BLaER1 treated with 17β-estradiol and CSF1 and Interleukin-3, amounts not matched to agents 10 nM and 100 nM (cell line): ENCODE data around the gene RGS16.
A peak's percentile ranks its signal among the peaks of the same experiment; 100 is the strongest.

Experiments used
- H3K27ac ChIP-seq, 11 experiments: shearing (Covaris generic); formaldehyde crosslinking; 2 replicates each; pipeline ENCODE4 v1.8.1; 2022
- H3K27me3 ChIP-seq, 11 experiments: shearing (Covaris generic); formaldehyde crosslinking; 2 replicates each; pipeline ENCODE4 v1.8.1; 2022
- H3K36me3 ChIP-seq, 11 experiments: shearing (Covaris generic); formaldehyde crosslinking; 2 replicates each; pipeline ENCODE4 v1.8.1; 2022
- H3K4me1 ChIP-seq, 10 experiments: shearing (Covaris generic); formaldehyde crosslinking; 2 replicates each; pipeline ENCODE4 v1.8.1; 2022
- H3K4me2 ChIP-seq, 11 experiments: shearing (Covaris generic); formaldehyde crosslinking; 2 replicates each; pipeline ENCODE4 v1.8.1; 2022
- H3K4me3 ChIP-seq, 10 experiments: shearing (Covaris generic); formaldehyde crosslinking; 2 replicates each; pipeline ENCODE4 v1.8.1; 2022
- H3K9ac ChIP-seq, 11 experiments: shearing (Covaris generic); formaldehyde crosslinking; 2 replicates each; pipeline ENCODE4 v1.8.1; 2022
- H3K9me3 ChIP-seq, 11 experiments: shearing (Covaris generic); formaldehyde crosslinking; replicated peaks in 1 of 11; 2 replicates each; pipeline ENCODE4 v1.8.1; 2022
- H4K20me1 ChIP-seq, 11 experiments: shearing (Covaris generic); formaldehyde crosslinking; 2 replicates each; pipeline ENCODE4 v1.8.1; 2022
- Cebpa-rat ChIP-seq, 11 experiments: shearing (Covaris generic); IDR thresholded peaks; 2 replicates each; pipeline ENCODE4 v1.8.1; 2022

RGS16 gene

DNA sequence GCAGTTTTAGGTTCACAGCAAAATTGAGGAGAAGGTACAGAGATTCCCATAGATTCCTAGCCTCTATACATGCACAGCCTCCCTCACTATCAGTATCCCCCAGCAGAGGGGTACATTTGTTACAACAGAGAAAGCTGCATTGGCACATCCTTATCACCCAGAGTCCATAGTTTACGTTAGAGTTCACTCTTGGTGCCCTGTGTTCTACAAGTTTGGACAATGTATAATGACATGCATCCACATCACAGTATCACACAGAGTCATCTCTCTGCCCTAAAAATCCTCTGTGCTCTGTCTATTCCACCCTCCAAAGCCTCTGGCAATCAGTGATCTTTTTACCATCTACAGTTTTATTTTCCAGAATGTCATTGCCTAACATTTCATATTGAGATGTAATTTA is 22.3 kb upstream of the RGS16 start:
- peaks cover 74 to 97% (median 89%) of the 10 kb centered on the region in 10 experiments for H3K4me1 ChIP-seq
- no peaks in the 10 kb centered on the region for H3K36me3 ChIP-seq
- peak overlapping the region in 6 of 11 experiments; percentile 37 to 97 (median 68); a peak in 11 of 22 replicates for H3K27ac ChIP-seq
- no peaks in the 10 kb centered on the region for H4K20me1 ChIP-seq
- H3K9ac ChIP-seq = peak overlapping the region in 1 of 11 experiments; percentile 35; a peak in 1 of 22 replicates
- peak overlapping the region; percentile 55 to 92 (median 84) for H3K4me2 ChIP-seq
- peaks cover 0 to under 1% (median 0%) of the 10 kb centered on the region in 11 experiments; a peak in 3 of 22 replicates for H3K9me3 ChIP-seq
- no peak overlapping the region for H3K4me3 ChIP-seq
- no peak for TF ChIP-seq Cebpa-rat (IDR thresholded peaks at IDR 0.05)
- H3K27me3 ChIP-seq = no peaks in the 10 kb centered on the region

DNA sequence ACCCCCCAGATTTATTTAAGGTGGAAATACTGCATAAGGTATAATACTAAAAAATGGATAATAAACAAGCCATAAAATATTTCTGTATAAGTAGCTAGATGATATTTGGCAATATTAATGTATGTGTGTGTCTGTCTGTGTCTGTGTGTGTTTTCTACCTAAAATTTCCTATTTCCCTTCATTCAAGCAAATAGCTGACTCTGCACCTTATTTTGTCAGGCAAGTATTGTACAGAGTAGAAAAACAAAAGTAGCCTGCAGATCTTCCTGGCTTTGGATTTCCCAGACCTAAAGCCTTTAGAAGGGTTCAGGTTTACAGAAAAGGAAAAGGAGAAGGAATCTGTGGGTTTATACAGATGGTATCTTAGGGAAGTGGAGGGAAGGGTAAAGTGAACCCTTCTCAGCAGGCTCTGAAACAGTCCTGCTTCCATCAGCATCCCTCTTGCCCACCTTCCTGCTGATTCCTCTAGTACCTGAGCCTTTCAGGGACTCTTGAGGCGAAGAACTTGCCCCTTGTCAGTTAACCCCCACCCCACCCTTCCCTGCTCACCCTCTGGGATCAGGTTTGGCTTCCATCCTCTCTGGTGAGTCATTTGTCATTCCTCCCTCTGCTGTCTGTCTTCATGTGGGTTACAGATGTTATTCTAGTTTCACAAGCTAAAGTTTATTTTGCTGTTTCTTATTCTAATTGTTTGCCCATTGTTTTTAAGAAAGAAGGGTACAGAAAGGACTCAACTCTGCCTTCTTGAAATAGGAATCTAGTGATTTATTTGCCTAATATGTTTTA is 21.7 kb upstream of the RGS16 start:
- Histone ChIP-seq H3K27ac (peak overlapping the region in 7 of 11 experiments; percentile 15 to 97 (median 59); a peak in 11 of 22 replicates), H3K9ac (peak overlapping the region in 2 of 11 experiments; percentile 7 to 35; a peak in 2 of 22 replicates), H3K36me3 (no peaks in the 10 kb centered on the region), H3K9me3 (peaks cover 0 to 7% (median 3%) of the 10 kb centered on the region in 11 experiments; a peak in 11 of 22 replicates), H3K4me1 (peaks cover 78 to 97% (median 89%) of the 10 kb centered on the region in 10 experiments), H3K4me3 (no peak overlapping the region), H4K20me1 (no peaks in the 10 kb centered on the region), H3K4me2 (peak overlapping the region; percentile 55 to 92 (median 84)), H3K27me3 (no peaks in the 10 kb centered on the region)
- no peak for TF ChIP-seq Cebpa-rat (IDR thresholded peaks at IDR 0.05)

DNA sequence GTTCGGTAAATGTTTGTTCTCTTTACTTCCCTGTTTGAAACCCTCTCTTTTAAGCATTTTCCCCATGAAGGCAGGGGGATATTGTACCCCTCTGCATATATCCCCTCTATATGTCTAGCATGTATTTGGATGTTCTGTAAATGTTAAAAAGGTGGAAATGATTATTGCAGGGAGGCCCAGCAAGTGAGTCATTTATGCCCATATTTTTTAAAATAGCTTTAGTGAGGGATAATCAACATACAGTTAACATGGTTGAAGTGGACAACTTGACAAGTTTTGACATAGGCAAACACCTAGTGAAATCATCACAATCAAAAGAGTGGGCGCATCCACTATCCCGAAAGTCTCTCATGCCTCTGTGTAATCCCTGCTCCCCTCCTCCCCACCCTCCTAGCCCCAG is 20.8 kb upstream of the RGS16 start:
- peak overlapping the region; percentile 70 to 92 (median 87) for H3K4me2 ChIP-seq
- H4K20me1 ChIP-seq = no peaks in the 10 kb centered on the region
- peaks cover 0 to 16% (median 9%) of the 10 kb centered on the region in 11 experiments; a peak in 16 of 22 replicates for H3K9me3 ChIP-seq
- H3K9ac ChIP-seq = peak overlapping the region in 3 of 11 experiments; percentile 49 to 74 (median 59); a peak in 4 of 22 replicates
- no peak overlapping the region for H3K4me3 ChIP-seq
- H3K27me3 ChIP-seq = no peaks in the 10 kb centered on the region
- H3K4me1 ChIP-seq = peaks cover 70 to 97% (median 87%) of the 10 kb centered on the region in 10 experiments
- peak overlapping the region in 9 of 11 experiments; percentile 40 to 97 (median 83); a peak in 17 of 22 replicates for H3K27ac ChIP-seq
- H3K36me3 ChIP-seq = no peaks in the 10 kb centered on the region
- TF ChIP-seq Cebpa-rat (IDR thresholded peaks at IDR 0.05) = no peak

DNA sequence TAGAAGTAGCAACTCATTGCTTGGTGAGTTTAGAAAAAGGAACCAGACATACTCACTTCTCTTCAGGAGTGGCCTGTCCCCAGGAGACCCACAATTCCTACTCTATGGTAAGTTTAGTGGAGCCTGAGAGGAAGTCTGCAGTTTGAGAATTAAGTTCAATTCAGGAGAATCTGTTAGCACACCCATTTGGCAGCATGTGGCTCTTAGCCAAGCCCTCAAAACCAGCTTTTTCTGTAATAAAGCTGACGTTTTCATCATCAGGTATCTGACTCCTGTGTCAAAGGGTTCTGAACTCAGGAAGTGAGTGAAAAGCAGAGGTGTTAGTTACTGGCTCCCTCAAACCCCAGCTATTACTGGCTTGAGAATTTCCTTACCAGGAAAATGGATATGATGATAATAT is 20.4 kb upstream of the RGS16 start:
- Histone ChIP-seq H4K20me1 (no peaks in the 10 kb centered on the region), H3K9me3 (peaks cover 0 to 17% (median 9%) of the 10 kb centered on the region in 11 experiments; a peak in 16 of 22 replicates), H3K4me1 (peaks cover 68 to 97% (median 83%) of the 10 kb centered on the region in 10 experiments), H3K36me3 (no peaks in the 10 kb centered on the region), H3K27ac (peak overlapping the region in 9 of 11 experiments; percentile 40 to 97 (median 83); a peak in 18 of 22 replicates), H3K4me2 (peak overlapping the region; percentile 70 to 92 (median 87)), H3K9ac (peak overlapping the region in 7 of 11 experiments; percentile 11 to 74 (median 49); a peak in 10 of 22 replicates), H3K27me3 (no peaks in the 10 kb centered on the region), H3K4me3 (no peak overlapping the region)
- no peak for TF ChIP-seq Cebpa-rat (IDR thresholded peaks at IDR 0.05)

DNA sequence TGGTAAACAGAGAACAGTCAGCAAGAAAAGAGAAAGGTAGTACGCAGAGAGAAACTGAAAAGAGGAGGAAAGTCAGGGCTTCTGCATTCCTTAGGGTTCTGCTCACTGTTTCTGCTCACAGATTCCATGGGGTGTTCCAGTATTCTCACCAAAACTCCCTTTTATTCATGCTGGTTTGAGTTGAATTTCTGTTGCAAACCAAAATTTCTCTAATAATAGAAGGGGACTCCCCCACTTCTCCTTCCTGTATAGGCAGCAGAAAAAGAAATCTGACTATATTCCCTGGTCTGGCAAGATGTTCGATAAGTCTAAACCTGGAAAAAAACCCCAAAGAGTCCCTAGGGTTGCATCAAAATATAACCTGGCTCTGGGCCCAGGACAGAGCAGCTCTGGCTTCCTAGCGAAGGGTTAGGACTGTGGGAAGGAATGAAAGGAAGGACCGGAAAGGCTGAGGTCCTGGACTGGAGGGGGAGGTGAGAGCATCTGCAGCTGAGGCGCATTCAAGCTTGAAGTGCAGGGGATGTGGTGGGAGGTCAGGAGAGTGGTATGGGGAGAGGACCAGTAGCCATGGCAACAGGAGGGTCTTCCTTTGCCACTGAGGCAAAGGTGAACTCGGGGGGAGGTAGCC is 18.8 kb upstream of the RGS16 start:
- H3K9ac ChIP-seq = peak overlapping the region in 9 of 11 experiments; percentile 51 to 75 (median 66); a peak in 17 of 22 replicates
- peak overlapping the region in 10 of 11 experiments; percentile 11 to 97 (median 80); a peak in 19 of 22 replicates for H3K27ac ChIP-seq
- no peak for TF ChIP-seq Cebpa-rat (IDR thresholded peaks at IDR 0.05)
- H3K4me1 ChIP-seq = peaks cover 74 to 97% (median 86%) of the 10 kb centered on the region in 10 experiments
- no peaks in the 10 kb centered on the region for H3K27me3 ChIP-seq
- peak overlapping the region in 6 of 10 experiments; percentile 5 to 45 (median 28); a peak in 6 of 20 replicates for H3K4me3 ChIP-seq
- no peaks in the 10 kb centered on the region for H3K36me3 ChIP-seq
- peaks cover 0 to 17% (median 9%) of the 10 kb centered on the region in 11 experiments; a peak in 16 of 22 replicates for H3K9me3 ChIP-seq
- H4K20me1 ChIP-seq = no peaks in the 10 kb centered on the region
- peak overlapping the region; percentile 70 to 92 (median 87) for H3K4me2 ChIP-seq

DNA sequence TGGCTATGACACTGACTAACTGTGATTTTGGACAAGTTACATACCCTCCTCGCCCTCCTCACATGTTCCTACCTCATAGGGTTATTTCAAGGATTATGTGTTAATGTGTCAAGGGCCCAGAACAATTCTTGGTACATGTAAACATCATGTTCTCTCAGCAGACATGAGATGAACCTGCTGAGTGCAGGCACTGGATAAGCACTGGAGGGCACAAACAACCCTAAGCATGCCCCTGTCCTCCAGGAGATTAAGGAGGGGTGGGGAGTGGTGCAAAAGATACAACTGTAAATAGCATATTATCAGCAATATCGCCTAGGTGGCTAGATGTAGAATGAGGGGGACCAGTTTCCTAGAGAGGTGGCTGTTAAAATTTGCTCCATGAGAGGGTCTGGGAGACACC is 17.7 kb upstream of the RGS16 start:
- Histone ChIP-seq H3K4me1 (peaks cover 85 to 100% (median 93%) of the 10 kb centered on the region in 10 experiments), H3K27me3 (no peaks in the 10 kb centered on the region), H3K27ac (peak overlapping the region in 9 of 11 experiments; percentile 59 to 97 (median 83); a peak in 18 of 22 replicates), H4K20me1 (no peaks in the 10 kb centered on the region), H3K36me3 (no peaks in the 10 kb centered on the region), H3K4me2 (peak overlapping the region; percentile 50 to 92 (median 87)), H3K9me3 (peaks cover 0 to 17% (median 9%) of the 10 kb centered on the region in 11 experiments; a peak in 16 of 22 replicates), H3K4me3 (no peak overlapping the region), H3K9ac (peak overlapping the region in 6 of 11 experiments; percentile 7 to 74 (median 34); a peak in 6 of 22 replicates)
- TF ChIP-seq Cebpa-rat (IDR thresholded peaks at IDR 0.05) = no peak

DNA sequence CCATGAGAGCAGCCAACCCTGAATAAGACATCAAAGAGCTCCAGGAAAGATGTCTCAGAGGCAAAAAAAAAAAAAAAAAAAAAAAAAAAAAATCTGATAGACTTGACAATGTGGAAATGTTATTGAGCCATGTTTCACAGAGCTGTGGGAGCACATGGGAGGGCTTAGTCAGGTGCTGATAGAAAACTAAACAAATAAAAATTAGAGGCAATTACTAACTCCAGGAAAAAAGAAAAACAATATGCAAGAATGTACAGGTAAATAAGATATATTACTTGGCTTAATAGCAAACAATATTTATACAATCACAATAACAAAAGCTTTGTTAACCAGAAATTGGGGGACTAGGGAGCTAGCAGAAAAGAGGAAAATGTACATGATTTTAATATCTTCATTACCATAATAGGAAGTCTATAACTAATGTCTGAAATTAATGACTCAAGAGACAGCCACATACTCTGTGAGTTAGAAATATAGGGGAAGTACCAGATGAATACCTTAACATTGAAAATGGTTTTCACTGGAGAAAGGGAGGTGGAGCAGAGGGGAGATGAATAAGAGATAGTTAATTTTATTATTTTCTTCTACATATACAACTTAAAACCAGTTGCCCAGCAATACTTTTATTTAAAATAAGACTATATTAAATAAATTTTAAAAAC is 16.9 kb upstream of the RGS16 start:
- peaks cover 86 to 100% (median 93%) of the 10 kb centered on the region in 10 experiments for H3K4me1 ChIP-seq
- H3K27me3 ChIP-seq = no peaks in the 10 kb centered on the region
- H3K4me2 ChIP-seq = peak overlapping the region; percentile 50 to 92 (median 87); a peak in 20 of 22 replicates
- TF ChIP-seq Cebpa-rat (IDR thresholded peaks at IDR 0.05) = no peak
- H3K27ac ChIP-seq = peak overlapping the region in 7 of 11 experiments; percentile 24 to 97 (median 85); a peak in 11 of 22 replicates
- H3K4me3 ChIP-seq = no peak overlapping the region; a peak in 2 of 20 replicates
- peaks cover 0 to 17% (median 9%) of the 10 kb centered on the region in 11 experiments; a peak in 16 of 22 replicates for H3K9me3 ChIP-seq
- no peaks in the 10 kb centered on the region for H4K20me1 ChIP-seq
- no peak overlapping the region for H3K9ac ChIP-seq
- no peaks in the 10 kb centered on the region for H3K36me3 ChIP-seq

DNA sequence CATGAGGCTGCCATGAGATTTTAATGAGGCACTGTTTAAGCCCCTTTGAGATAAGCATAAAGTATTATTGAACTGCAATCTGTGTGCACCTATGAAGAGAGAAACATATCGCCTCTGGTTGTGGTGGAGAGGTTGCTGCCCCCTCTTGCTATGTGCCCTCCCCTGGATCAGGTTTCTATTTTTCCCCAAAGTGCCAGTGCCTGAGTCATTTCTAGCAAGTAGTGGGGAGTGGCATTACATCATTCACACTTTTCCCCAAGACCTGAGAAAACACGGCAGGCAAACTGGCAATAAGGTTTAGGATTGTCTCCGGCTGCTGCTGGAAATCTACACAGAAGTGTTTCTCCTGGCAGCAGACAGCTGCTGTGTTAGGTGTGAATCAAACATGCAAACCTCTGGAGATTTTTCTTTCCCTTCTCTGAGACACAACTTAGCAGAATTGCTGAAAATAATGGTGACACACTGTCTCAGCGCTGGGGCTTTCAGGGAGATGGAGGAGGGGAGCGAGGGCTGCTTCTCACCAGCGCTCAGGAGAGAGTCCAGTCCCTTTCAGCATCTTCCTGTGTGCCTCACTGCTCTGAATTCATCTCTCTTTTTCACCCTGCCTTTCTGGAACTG is 13.7 kb upstream of the RGS16 start:
- peak overlapping the region; percentile 11 to 98 (median 88) for H3K4me2 ChIP-seq
- H3K36me3 ChIP-seq = no peaks in the 10 kb centered on the region
- peaks cover 82 to 97% (median 90%) of the 10 kb centered on the region in 10 experiments for H3K4me1 ChIP-seq
- peak overlapping the region in 6 of 11 experiments; percentile 3 to 88 (median 34); a peak in 10 of 22 replicates for H3K9ac ChIP-seq
- no peaks in the 10 kb centered on the region for H3K27me3 ChIP-seq
- H3K27ac ChIP-seq = peak overlapping the region in 7 of 11 experiments; percentile 23 to 97 (median 88); a peak in 14 of 22 replicates
- TF ChIP-seq Cebpa-rat (IDR thresholded peaks at IDR 0.05) = no peak
- H3K9me3 ChIP-seq = peaks cover 0 to 17% (median 9%) of the 10 kb centered on the region in 11 experiments; a peak in 16 of 22 replicates
- no peak overlapping the region for H3K4me3 ChIP-seq
- H4K20me1 ChIP-seq = no peaks in the 10 kb centered on the region
